ENCODE measurements around the gene KCND2.
"Not testable (repeated sequence)": the region's sequence is repeated elsewhere in the genome, so short reads cannot be mapped to it uniquely, and the experiment has no call there.

The KCND2 gene

DNA sequence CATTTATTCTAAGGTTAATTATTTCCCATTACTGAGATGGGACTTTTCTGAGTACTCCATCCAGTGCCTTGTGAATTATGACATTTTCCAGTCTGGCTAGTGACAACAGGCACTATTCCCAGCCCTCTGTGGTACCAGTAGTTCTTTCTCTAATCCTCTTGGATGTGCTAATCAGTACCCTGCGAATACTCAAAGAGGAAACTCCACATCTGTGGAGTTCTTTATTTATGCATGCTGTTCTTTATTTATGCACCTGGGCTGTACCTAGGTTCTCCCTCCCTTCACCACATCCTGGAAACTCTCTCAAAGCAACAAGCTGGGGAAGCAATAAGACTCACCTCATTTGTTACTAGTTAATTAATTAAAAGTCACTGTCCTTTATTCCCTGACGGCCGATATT, 501.5 kb downstream of the KCND2 start:
- no peak for DNase-seq

DNA sequence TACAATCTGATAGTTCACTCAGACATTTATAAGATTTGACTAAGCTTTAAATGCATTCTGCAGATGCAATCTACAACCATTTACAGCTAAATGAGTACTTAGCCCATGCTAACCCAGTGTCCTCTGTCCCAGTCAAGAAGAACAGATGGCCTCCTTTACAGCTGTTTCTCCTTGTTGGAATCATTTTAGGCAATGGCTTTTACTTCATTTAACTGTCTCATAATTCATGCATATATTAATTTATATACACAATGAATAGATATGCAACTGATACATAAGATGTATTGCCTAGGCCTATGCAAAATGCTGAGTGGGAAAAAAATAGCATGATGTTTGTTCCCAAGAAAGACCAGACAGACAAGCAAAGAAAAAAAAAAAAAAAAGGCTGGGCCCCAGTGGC, 502.8 kb downstream of the KCND2 start:
- DNase-seq = no peak

DNA sequence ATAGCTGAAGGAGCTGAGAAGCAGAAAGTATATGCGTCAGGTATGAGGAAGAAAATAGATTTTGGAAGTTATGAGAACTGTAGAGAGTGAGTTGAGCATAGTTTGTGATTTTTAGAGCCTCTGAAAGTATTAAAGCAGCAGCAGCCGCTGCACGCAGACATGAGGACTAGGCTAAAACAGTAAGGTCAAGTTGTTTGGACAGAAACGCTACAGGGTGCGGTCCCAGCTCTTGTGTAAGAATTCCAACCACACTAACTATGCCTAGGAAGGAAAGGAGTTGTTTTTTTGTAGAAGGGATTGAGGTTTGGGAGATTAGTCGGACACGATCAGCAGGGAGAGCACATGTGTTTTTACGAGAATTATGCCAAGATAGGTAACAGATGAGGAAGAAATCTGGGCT, 506.1 kb downstream of the KCND2 start:
- DNase-seq = not testable (repeated sequence)

DNA sequence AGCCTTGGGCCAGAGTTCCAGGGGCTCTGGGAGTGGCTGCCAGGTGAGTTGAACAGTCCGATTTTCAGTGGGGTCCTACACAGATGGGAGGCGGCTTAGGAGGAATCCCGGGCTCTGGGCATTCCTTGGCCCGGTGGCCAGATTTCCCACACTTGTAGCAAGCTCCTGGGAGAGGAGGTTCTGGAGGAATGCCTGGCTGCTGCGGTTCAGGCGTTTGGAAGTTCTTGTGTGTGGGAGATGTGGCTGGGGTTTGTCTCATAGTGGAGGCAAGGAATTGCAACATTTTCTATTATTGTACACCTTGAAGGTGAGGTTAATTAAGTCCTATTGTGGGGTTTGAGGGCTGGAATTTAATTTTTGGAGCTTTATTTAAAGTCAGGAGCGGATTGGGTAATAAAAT, 507.5 kb downstream of the KCND2 start:
- not testable (repeated sequence) for DNase-seq

DNA sequence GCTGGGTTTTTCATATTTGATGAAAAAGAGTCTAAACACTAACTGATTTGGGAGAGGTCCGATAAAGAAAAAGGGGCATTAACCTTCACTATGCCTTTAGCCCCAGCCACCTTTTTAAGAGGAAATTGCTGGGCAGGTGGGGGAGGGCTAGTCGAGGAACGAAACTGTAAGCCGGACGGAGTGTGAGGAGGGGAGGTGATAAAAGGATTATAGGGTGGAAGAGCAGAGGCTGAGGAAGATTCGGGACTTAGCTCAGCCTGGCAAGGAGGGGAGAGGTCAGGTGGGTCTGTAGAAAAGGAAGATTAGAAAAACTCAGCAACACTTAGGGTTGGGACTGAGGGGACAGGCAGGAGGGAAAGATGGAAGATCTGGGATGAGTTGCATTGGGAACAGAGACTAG, 508.0 kb downstream of the KCND2 start:
- no peak for DNase-seq

DNA sequence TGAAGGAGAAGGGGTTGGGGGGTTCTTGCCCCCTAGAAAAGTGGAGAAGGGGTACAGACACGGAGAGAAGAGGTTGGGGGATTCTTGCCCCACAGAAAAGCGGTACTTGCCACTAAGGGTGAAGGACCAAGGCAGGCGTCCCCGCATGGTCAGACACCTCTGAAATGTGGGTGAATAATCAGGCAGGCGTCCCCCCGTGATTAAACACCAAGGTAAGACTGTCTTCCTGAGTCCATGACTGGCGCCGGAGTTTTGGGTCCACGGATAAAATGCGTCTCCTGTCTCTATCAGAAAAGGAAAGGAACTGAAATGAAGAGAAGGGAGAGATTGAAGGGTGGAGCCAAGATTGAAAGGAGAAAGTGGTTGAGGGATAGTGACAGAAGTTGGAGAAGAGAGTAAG, 508.9 kb downstream of the KCND2 start:
- not testable (repeated sequence) for DNase-seq

DNA sequence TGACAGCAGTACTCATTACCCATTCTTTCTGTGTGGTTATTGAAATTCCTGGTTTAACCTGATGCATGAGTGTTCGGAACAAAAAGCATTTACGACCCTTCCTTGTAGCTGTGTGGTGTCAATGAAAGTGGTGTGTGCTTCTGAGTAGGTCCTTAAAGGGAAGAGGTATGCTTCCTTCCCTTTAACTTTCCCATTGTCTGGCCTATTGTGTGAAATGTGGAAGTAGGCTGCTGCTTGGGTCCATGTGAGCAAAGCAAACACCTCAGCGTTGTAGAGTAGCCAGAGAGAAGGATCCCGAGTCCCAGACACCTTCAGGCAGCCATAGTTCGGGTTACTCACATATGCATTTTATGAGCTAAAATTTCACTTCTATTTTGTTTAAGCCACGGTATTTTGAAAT, 510.3 kb downstream of the KCND2 start:
- no peak for DNase-seq

DNA sequence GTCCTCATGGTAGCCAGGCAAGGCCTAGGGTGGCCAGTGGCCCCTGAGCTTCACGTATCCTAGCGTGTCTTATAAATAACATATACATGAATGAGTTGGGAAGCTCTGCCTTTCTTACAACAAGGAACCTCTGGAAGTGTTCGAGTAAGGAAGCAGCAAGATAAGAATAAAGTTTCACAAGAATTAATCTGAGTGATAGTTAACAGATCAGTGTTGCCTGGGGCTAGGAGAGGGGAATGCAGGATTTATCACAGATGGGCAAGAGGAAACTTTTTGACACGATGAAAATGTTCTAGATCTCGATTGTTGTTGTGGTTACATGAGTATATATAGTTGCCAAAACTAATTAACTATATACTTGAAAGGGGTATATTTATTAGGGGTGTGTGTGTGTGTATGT, 510.7 kb downstream of the KCND2 start:
- DNase-seq = no peak

DNA sequence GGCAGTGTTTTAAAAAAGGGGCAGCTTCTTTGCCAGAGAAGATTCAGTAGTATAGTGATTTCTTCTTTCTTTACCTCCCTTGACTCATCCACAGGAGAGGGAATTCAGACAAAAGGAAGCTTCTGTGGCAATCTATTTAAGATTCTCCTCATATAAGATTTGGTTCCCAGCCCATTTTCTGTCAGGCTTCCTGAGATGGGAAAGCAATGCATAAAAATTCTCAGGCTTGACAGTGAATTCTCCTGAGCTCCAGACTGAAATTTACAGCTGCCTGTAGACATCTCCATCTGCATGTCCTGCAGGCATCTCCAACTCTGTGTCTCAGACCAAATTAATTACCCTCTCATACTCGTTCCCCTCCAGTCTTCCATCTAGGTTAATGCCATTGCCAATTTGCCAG, 512.1 kb downstream of the KCND2 start:
- DNase-seq = peak; percentile 7

DNA sequence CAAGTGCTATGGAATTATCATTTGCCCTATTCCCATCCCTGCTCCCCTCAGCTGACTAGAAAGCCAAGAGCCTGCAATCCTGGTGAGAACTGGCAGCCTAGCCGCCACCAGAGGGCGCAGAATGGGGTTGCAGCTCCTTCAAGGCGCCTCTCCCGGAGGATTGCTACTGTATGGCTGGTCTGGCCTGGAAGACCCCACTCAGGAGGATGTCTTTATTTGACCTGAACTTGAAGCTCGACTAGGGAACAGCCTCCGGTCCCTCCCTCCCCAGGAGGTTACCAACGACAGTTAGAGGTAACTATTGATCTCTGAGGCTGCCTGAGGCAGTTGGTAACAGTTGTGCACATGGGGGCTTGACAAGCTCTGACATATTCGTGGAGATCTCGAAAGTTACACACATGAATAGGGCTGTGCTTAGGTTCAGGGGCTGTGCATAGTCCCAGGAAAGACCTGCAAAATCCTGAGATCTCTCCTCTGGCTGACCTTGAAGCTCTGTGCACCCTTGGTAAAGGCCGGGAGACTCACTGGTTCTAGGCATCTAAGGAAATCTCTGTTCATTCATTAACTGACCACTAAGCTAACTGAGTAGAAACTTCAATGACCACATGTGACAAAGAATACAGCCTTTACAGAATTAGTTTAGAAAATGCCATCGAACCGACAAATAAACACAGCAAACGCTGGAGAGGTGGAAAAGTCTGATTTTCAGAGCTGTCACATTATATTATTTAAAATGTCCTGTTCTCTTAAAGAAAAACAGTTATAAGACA, 519.3 kb downstream of the KCND2 start:
- DNase-seq = peak; percentile 70

DNA sequence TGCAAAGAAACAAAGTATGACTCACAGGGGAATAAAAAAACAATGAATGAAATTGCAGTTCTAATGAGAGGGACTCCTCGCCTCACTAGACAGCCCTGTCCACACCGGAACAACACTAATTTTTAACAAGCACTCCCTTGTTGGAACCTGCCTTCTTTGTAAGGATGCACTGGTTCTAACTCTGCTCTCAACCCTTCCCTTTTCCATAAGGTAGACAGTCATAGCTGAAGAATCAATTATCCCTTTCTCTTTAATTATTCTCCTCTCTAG, 519.8 kb downstream of the KCND2 start:
- no peak for DNase-seq

DNA sequence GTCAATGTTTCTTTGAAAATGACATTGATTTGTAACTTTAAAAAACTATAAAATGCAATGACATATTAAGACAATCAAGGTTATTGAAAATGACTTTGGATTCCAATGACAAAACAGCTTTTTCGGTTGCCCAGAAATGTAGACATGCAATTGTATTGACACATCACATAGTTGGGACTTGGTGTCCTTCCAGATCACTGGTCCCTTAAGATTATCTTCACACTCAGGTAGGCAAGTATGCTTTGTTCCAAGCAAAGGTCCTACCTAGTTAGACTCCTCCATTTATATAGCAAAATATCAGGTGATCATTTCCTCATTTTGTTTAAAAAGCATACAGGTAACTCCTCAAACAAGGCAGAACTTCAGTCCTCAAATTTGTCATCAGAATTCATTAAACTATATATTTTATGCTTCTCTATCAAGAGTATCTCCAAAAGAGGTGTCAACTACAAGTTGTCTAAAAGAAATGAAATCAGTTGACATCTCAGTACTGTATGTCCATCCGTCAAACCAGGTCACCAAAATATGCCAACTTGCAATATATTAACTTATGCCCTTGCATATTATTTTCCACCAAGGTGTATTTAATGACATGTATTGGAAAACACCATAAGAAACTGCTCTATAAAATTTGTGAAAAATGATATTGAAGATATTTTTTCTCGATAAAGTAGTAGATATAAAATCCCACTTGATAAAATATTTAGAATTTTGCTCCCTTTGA, 520.4 kb downstream of the KCND2 start:
- DNase-seq = no peak

DNA sequence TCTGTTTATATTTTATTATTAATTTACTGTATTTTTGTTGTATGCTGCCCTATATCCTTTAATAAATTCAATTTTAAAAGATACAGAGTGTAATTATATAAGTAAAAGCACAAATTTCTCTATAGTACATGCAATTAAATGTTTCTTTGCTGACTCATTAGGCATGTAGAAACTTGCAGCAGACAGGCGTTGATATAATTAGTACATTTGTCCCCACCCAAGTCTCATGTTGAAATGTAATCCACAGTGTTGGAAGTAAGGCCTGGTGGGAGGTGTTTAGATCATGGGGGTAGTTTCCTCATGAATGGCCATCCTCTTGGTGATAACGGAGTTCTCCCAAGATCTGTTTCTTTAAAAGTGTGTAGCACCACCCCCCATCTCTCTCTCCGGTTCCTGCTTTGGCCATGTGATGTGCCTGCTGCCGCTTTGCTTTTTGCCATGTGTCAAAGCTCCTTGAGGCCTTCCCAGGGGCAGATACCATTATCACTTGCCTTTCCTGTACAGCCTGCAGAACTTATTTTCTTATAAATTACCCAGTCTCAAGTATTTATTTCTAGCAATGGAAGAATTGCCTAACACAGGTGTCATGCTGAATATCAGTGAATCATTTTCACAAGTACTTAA, 521.2 kb downstream of the KCND2 start:
- DNase-seq = no peak

DNA sequence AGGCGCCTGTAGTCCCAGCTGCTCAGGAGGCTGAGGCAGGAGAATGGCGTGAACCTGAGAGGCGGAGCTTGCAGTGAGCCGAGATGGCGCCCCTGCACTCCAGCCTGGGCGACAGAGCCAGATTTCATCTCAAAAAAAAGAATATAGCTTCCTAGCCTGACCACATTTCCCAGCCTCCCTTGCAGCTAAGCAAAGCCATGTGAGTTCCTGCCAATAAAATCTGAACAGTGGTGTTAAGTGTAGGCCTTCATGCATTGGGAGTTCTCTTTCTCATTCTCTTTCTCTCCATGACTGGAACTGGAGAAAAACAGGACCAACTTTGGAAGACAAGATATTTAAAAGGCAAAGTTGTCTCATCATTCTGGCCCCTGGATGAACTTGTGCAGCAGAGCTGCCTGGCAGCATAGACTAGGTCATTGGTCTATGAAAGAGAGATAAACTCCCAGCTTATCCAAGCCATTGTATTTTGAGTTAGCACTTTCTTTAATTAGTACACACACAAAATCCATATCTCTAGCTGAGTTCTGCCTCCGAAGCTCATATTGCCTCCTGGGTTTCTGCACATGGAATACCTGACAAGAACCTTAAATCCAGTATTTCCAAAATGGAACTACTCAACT, 524.2 kb downstream of the KCND2 start:
- no peak for DNase-seq

DNA sequence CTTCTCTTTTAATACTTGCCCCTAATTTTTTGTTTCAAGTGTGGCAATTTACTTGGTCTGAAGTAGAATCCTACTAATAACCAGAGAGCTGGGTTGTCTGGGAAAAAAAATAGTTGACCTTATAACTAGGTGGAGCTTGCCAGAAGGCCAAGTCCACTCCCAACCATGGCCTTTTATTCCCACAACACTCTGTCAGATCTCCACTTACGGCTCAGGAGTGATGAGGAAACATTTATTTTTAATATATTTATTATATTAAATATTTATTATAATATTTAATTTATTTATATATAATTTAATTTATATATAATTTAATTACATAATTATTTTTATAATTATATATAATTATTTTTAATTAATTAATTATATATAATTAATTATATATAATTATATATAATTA, 526.2 kb downstream of the KCND2 start:
- DNase-seq = no peak
